Immature natural killer cell (primary cell): ENCODE data around the gene RPL31. TPM values are rescaled to one million over a fixed set of nuclear protein-coding genes. Genes with fewer than 3 reads are reported as not detected.

Experiments used
- polyA plus RNA-seq, 3 donors: library from polyadenylated mRNA; unstranded; fragments of 300-500 nt; fragmentation: Illumina TruSeq; gene quantifications; one replicate each; pipeline ENCODE4 v1.2.3, GENCODE V29; 2021

RPL31 gene
- polyA plus RNA-seq, 3 donors from 2014 or later: 2,160 to 4,376 (median 2,775) TPM

Other genes starting within 250 kb of the RPL31 start
- not detected for gene NPAS2, start 182.2 kb upstream of the RPL31 start, polyA plus RNA-seq
- gene TBC1D8, start 149.1 kb downstream of the RPL31 start, polyA plus RNA-seq: under 1 TPM in 2 of 3 donors, not detected in 1; 0.17 to 0.64 TPM